Mesendoderm (in vitro differentiated cells): ENCODE results near the gene IL16.

Experiments used
- DNase-seq: peaks from one replicate; pipeline ENCODE4 v3.0.0; 2013
- H2AK5ac ChIP-seq: 2 replicates; pipeline ENCODE4 v1.6.1; 2013; ENCODE audit warnings: low read length, inconsistent platforms
- H2BK120ac ChIP-seq: 2 replicates; pipeline ENCODE4 v1.6.1; 2013; ENCODE audit warnings: low read depth, mild to moderate bottlenecking, low read length, moderate library complexity, mixed read lengths
- H2BK15ac ChIP-seq: replicated peaks from 2 replicates; pipeline ENCODE4 v1.6.1; 2013; ENCODE audit warnings: low read depth, mild to moderate bottlenecking, moderate library complexity
- H2BK5ac ChIP-seq: 2 replicates; pipeline ENCODE4 v1.6.1; 2013; ENCODE audit warnings: low read length, inconsistent platforms
- H3K18ac ChIP-seq: 2 replicates; pipeline ENCODE4 v1.6.1; 2013; ENCODE audit warnings: mild to moderate bottlenecking, low read length, mixed read lengths
- H3K23ac ChIP-seq: one replicate; pipeline ENCODE4 v1.6.1; 2013; ENCODE audit warnings: low read length
- H3K27ac ChIP-seq: 2 replicates; pipeline ENCODE4 v1.5.1; 2013; ENCODE audit warnings: low read depth, mild to moderate bottlenecking, inconsistent platforms, low read length, moderate library complexity
- H3K27me3 ChIP-seq: 2 replicates; pipeline ENCODE4 v1.6.1; 2013; ENCODE audit warnings: low read length, control low read depth, mild to moderate bottlenecking, inconsistent platforms; ENCODE audit not compliant: insufficient read depth, poor library complexity
- H3K36me3 ChIP-seq: 2 replicates; pipeline ENCODE4 v1.6.1; 2013; ENCODE audit warnings: low read length, inconsistent platforms; ENCODE audit not compliant: control insufficient read depth, insufficient read depth
- H3K4ac ChIP-seq: one replicate; pipeline ENCODE4 v1.6.1; 2013; ENCODE audit warnings: low read depth, mild to moderate bottlenecking, low read length, moderate library complexity
- H3K4me1 ChIP-seq: 2 replicates; pipeline ENCODE4 v1.6.1; 2013; ENCODE audit warnings: low read depth, low read length, inconsistent platforms; ENCODE audit not compliant: control insufficient read depth
- H3K4me2 ChIP-seq: 2 replicates; pipeline ENCODE4 v1.6.1; 2013; ENCODE audit warnings: low read length
- H3K4me3 ChIP-seq: 2 replicates; pipeline ENCODE4 v1.5.1; 2013; ENCODE audit warnings: mild to moderate bottlenecking, low read length
- H3K56ac ChIP-seq: one replicate; pipeline ENCODE4 v1.6.1; 2013; ENCODE audit warnings: low read length
- H3K79me1 ChIP-seq: 2 replicates; pipeline ENCODE4 v1.6.1; 2013; ENCODE audit warnings: low read length, inconsistent platforms
- H3K79me2 ChIP-seq: 2 replicates; pipeline ENCODE4 v1.6.1; 2013; ENCODE audit warnings: mild to moderate bottlenecking, low read length; ENCODE audit not compliant: control insufficient read depth, insufficient read depth
- H3K9ac ChIP-seq: 2 replicates; pipeline ENCODE4 v1.6.1; 2013; ENCODE audit warnings: low read length, inconsistent platforms
- H4K5ac ChIP-seq: one replicate; pipeline ENCODE4 v1.6.1; 2013; ENCODE audit warnings: low read length
- H4K8ac ChIP-seq: one replicate; pipeline ENCODE4 v1.6.1; 2013; ENCODE audit warnings: low read depth, mild to moderate bottlenecking, control low read depth, low read length, moderate library complexity
- WGBS: extraction: QIAGEN DNeasy Blood & Tissue Kit; methylation state at CpG from one replicate; pipeline ENCODE4 v1.1.7; 2013; ENCODE audit warnings: low lambda C conversion rate, missing lambda C conversion rate; ENCODE audit not compliant: insufficient coverage; ENCODE audit errors: extremely low coverage; 5-methylcytosine and 5-hydroxymethylcytosine counted together

The IL16 gene

GRCh38 chr15:81362790-81363189, 166.1 kb downstream of the IL16 start:
- Histone ChIP-seq H3K79me2 (no peaks in the 10 kb centered on the region), H3K36me3 (no peaks in the 10 kb centered on the region), H2BK5ac (no peak overlapping the region), H4K5ac (no peak overlapping the region), H3K79me1 (no peaks in the 10 kb centered on the region), H3K23ac (no peak overlapping the region), H3K4ac (no peak overlapping the region), H2AK5ac (no peak overlapping the region), H3K4me1 (no peaks in the 10 kb centered on the region), H3K18ac (no peak overlapping the region), H2BK120ac (no peak overlapping the region), H3K4me2 (no peak overlapping the region), H3K56ac (no peak overlapping the region), H3K27ac (no peak overlapping the region), H2BK15ac (no peak overlapping the region), H3K27me3 (no peaks in the 10 kb centered on the region), H4K8ac (no peak overlapping the region), H3K4me3 (no peak overlapping the region), H3K9ac (no peak overlapping the region)
- WGBS: no CpG with 5 or more reads among the region's 11 CpGs
- no peak for DNase-seq

DNA sequence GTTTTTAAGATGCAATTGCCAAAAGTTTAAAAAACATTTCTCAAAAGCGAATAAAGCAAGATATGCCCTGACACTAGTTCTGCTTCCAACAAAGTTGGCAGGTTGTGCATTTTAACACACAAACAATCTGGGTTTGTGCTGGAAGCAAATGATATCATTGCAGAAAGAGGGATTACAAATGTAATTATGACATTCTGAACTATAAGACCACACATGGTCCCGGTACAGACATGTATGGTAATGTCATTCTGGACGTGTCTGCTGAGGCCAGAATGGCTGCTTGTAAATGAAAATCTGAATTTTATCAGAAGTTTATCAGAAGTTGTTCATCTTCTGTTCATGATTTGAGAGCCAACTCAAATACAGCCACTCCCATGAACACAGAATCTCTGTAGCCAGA, 166.6 kb downstream of the IL16 start:
- Histone ChIP-seq H3K4me3 (no peak overlapping the region), H3K36me3 (no peaks in the 10 kb centered on the region), H3K27ac (no peak overlapping the region), H2AK5ac (no peak overlapping the region), H3K4me1 (no peaks in the 10 kb centered on the region), H4K8ac (no peak overlapping the region), H2BK120ac (no peak overlapping the region), H3K27me3 (no peaks in the 10 kb centered on the region), H3K56ac (no peak overlapping the region), H3K79me1 (no peaks in the 10 kb centered on the region), H3K9ac (no peak overlapping the region), H4K5ac (no peak overlapping the region), H3K18ac (no peak overlapping the region), H3K23ac (no peak overlapping the region), H3K4me2 (no peak overlapping the region), H3K79me2 (no peaks in the 10 kb centered on the region), H2BK15ac (no peak overlapping the region), H2BK5ac (no peak overlapping the region), H3K4ac (no peak overlapping the region)
- no CpG with 5 or more reads among the region's 3 CpGs for WGBS
- DNase-seq: no peak
